Measurements from ENCODE around the gene TANC1.
"Not testable (repeated sequence)": the region's sequence is repeated elsewhere in the genome, so short reads cannot be mapped to it uniquely, and the experiment has no call there.

The TANC1 gene

DNA sequence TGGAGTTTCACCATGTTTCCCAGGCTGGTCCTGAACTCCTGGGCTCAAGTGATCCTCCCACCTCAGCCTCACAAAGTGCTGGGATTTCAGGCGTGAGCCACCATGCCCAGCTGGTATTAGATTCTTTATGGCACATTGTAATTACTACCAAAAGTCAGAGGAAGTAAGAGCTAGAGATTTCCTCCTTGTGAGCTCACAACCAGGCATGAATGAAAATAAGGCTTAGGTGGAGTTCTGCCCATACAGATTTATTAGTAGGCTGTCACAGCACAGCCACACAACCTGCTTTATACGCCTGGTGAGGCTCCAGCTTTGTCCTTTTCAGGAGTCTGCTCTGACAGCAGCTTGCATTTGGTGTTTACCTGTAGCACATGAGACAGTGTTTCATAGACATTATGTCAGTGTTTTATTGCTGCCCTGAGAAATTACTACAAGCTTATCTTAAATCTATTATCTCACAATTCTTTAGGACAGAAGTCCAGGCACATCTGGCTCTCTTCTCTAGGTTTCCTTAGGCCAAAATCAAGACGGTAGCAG, 156.6 kb downstream of the TANC1 start:
- no peak for DNase-seq

DNA sequence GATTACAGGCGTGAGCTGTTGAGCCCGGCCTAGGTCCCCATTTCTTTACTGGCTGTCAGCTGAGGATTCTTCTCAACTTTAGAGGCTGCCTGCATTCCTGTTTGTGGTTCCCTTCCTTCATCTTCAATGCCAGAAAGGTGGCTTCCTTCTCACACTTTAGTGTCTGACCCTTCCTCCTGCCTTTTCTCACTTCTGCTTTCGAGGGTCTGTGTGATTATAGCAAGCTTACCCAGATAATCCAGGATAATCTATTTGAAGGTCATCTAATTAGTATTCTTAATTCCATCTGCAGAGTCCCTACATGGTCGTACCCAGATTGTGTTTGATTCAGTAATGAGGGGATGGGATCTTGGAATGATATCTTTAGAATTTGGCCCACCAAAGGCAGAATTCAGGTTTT, 157.4 kb downstream of the TANC1 start:
- DNase-seq, result no peak

DNA sequence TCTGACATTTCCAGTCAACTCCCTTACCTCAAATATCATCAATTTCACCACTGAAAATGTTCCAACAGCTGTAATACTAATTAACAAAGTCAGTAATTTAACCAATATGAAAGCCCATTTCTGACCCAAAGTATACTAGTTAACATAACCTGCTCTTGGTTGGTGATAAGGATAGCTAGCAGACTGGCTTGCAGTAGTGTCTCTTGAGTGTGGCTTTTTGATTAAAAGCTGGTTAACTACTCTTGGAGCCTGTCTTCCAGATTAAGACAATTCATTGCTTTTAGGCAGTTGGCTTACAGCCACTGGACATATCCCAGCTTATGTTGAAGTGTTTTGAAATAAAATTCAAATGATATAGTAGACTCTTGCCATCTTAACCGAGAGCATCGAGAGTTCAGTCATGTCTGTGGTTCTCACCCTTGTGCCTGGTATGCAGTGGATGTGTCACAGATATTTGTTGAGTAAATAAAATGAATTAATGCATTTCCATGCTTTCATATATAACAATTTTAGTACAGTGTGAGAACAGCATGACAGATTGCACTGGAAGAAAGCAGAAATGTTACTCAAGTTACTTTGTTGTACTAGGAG, 158.1 kb downstream of the TANC1 start:
- DNase-seq, result no peak

DNA sequence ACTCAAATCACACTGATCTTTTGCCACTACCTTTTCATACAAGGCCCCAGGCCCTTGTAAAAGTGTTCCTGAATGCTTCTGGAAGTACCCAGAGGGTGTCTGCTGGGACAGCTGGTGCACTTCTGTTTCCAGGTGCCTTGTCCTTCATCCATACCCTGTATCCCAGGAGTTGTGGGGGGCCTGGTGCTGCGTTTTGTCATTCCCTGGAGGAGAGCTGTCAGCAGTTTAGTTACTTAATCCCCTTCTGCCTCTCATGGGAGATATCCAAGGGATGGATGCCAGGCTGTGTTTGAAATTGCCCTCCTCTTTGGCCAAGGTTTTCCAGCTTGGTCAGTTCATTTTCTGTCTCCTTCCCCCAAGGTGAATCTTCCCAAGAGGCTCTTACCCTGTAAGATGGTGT, 159.8 kb downstream of the TANC1 start:
- no peak for DNase-seq

DNA sequence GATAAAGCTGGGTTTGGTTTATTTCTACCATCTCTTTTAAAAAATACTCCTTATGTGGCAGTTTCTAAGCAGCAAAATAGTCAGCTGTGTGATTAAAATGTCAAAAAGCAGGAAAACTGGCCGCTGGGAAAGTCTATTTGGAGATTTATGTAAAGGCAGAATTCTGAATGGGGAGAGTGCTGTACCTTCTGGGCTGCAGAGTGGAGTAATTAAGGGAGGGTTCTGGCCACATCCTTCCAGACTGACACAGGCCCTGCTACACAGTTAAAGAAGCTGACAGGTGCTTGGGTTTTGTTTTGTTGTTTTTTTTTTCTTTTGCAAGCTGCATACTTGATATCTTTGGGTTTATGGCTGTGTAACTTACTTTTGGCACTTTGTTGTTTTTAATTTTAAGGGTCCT, 160.8 kb downstream of the TANC1 start:
- no peak for DNase-seq

DNA sequence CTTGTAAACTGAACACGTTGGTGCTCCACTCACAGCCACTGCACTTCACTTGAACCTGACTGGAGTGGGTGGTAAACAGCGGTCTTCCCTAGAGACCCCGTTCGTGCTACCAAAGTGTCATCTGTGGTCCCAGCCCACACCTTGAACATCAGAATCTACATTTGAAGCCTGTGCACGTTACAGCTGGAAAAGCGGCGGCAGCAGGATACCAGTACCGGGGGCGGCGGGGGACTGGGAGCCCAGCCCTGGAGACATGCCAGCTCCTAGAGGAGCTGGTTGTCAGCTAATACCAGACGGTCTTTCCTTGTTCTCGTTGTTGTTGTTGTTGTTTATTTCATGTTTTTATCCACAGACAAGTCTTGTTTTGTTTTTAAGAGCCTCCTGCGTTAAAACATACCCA, 161.4 kb downstream of the TANC1 start:
- DNase-seq, result no peak

DNA sequence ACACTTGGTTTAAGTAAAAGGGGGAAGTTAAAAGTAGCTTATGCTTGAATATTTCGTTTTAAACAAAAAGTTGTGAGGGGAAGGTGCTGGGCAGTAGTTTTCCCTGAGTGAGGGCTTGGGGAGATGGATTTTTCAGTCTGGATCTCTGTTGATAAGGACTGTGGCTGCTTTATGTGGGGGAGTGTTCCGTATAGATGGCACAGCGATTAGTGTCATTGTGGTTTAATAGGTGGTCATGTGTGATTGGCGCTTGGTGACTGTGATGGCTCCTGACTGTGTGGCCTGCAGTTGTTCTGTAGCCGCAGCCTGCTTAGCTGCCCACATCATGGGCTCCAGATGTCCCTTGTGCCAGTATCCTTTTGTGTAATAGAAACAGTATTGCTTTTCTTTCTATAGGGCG, 161.9 kb downstream of the TANC1 start:
- no peak for DNase-seq

DNA sequence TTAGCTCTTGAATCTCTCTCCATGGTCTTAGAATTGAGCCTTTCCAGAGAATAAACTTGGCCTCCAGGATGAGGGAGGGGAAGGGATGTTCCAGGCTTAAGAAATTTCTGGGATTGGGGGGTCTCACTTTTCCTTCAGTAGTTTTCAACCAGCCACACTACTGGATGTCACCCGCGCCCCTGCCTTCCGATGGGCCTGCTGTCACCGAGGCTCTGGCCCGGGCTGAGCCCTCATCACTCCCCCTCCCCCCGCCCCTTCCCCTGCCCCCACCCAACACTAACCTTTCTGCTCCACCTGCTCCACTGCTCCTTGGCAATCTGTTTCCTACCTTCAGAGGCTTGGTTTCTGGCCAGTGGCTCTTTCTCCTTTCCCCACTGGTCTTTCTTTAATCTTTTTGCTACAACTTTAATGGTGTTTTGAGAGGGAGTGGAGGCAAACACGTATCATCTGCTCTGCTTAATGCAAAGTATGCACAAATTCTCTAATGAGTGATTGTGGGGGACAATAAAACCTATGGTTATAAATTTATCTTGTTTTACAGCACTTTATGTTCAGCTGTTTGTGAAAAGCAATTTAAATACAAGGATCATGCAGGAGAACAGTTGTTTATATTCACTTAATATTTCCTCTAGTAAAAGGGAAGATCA, 162.9 kb downstream of the TANC1 start:
- DNase-seq, result no peak

DNA sequence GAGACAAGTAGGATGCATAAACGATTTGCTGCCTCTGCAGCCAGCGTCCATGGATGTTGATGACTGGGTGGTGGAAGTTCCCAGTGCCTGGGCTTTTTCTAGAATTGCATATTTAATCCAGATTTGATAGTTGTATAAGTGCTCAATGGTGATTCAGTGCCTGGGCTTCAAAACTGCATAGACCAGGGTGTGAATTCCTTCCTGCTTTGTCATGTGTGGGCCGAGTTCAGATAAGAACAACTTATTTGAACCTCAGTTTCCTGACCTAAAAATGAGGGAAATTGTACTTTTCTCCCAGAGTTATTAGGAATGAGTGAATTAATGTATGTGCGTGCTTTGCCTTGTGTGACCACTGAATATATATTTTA, 163.5 kb downstream of the TANC1 start:
- no peak for DNase-seq

DNA sequence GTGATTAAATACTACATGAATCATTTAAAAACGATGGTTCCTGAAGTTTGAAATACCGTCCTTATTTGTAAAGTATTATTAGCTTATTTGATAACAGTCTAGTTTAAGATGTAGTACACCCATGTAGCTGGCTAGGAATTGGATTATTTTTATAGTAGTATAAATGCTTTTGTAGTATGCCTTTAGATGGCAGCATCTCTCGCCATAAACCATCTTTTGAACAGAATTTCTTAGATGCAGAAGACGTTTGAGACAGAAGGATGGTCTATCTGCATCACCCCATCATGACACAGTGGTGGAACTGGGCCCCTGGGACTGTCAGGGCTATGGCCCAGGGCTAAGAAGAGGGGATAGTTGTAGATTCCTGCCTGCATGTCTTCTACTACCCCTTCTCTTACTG, 165.4 kb downstream of the TANC1 start:
- no peak for DNase-seq

DNA sequence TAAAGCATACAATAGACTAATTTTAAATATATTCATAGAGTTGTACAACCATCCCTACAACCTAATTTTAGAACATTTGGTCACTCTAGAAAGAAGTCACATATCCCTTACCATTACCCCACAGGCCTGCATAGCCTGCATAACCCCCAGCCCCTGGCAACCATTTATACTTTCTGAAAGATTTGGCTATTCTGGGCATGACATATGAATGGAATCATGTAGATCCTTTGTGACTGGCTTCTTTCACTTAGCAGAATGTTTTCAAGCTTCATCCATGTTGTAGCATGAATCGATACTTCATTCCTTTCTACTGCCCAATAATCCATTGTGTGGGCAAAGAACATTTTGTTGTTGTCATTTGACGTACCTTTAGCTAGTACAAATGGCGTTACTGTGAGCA, 166.5 kb downstream of the TANC1 start:
- no peak for DNase-seq

DNA sequence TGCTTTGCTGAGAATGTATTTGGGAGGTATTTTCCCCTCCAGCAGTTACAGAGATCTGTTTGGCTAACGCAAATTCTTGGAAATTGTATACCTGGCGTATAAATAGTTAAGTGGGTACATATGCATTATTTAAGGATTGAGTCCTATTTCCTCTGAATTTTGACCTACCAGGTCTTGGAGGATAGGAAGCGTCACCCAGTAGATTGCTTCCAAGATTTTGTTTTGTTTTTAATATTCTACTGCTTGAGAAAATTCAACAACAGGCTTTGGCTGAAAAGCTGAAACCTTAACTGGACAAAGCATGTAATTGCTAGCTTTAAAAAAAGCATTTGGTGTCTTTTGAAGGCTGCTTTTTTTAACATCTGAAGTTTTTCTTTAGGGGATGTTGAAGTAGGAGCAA, 168.0 kb downstream of the TANC1 start:
- no peak for DNase-seq

DNA sequence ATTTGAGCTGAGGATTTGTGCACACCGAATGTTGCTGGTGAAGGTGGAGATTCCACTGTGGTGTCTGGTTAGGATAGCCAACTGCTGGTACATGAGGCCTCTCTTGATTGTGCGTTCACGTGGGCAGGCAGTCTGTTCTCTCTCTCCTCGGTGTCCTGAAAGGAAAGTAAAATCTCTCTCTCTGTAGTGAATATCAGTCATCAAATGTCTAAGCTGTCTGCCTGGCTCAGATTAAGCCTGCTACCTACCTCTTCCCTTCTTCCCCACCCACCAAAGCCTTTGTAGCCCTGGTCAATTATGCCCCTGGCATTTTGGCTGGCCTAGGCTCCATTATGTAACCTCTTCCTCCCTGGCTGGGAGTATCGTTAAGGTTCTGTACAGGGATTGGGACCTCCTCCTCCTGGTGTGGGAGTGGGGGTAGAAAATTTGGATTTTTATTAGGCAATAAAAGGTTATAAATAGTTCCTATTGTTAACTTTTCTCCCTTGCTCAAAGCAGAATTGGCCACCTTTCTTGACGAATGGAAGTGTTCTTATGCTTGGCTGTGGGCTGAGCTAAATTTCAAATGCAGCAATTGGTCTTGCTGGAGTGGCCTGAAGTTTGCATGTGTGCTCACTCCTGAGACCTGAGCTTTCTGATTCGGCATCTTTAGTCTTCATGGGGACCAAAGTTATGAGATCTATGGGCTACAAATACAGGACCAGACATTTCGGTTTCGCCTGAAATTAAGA, 169.2 kb downstream of the TANC1 start:
- DNase-seq, result no peak

DNA sequence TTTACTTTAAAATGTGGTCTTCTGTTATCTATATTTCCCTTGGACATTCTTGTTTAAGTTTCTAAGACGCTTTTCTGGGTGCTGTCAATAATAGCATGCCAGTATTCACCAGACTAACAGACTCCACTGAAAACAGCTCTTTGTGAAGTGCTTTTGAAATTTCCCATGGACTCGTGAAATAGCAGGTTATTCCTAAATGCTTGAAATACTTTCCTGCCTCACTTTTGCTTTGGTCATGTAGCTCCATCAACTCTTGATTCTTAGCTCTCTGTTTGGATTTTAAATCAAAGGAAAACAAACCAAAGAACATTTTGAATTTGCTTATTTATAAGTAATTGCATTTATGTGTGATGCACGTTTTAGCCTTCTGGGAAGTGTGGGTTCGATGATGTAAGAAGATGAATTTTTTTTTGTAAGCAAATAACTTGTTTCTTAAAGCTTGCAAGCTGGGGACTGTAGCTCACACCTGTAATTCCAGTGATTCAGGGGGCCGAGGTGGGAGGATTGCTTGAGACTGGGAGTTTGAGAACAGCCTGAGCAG, 170.3 kb downstream of the TANC1 start:
- DNase-seq, result no peak

DNA sequence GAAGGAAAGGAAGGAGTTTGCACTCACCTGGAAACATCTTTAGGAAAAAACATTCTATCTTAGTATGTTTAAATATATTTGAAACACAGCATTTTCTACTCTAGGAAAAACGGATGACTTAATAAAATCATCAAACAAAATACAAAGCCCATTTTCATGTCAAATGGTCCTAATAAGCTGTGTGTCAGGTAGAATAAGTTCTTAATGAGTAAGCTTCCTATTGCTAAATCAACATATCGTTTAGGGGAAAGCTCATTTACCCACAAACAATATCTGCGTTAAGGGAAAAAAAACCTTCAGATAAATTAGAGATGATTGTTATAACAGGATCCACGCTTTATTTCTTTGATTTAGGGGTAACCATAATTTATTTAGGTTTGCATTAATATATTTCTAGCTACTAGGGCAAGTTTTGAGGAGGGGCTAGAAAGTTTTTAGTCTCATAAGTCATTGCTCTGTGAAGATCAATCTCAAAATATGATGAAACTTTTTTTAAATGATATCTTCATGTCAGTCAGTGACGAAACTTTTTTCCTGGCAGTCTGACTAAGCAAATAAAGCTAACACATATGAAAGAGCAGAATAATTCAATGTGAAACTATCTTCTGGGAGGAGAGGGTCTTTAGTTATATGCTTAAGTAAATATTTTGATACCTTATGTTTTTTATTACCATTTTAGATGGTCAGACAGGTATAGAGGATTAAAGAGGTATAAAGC, 170.9 kb downstream of the TANC1 start:
- DNase-seq, result no peak

DNA sequence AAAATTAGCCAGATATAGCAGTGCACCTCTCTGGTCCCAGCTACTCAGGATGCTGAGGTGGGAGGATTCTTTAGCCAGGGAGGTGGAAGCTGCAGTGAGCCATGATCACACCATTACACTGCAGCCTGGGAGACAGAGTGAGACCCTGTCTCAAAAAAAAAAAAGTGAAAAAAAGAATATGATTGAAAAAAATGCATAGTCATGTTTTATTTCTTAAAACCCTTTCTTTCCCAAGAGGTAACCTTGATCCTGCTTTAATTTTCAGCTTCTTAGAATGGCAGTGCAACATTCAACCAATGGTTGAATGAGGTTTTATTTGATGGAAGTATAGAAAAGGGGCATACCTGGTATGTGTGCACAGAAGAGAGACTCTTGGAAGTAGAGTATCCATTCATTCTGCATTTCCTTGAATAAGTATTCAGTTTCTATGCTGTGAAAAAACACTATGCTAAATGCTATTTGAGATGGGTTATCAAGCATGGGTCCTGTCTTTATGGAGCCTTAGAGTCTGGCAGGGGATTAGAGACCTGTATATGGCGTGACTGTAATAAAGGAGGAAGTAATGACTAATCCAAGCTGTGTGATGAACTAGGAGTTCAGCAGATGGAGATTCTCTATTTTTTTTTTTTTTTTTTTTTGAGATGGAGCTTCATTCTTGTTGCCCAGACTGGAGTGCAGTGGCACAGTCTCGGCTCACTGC, 171.8 kb downstream of the TANC1 start:
- DNase-seq, result no peak

DNA sequence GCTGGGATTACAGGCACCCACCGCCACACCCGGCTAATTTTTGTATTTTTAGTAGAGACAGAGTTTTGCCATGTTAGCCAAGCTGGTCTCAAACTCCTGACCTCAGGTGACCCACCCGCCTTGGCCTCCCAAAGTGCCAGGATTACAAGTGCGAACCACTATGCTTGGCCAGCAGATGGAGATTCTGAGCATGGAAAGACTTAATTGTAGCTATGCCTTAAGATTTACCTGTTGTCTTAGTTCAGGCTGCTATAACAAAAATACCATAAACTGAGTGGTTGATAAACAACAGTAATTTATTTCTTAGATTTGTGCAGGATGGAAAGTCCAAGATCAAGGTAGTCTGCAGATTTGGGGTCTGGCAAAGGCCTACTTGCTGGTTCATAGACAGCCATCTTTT, 172.4 kb downstream of the TANC1 start:
- not testable (repeated sequence) for DNase-seq

DNA sequence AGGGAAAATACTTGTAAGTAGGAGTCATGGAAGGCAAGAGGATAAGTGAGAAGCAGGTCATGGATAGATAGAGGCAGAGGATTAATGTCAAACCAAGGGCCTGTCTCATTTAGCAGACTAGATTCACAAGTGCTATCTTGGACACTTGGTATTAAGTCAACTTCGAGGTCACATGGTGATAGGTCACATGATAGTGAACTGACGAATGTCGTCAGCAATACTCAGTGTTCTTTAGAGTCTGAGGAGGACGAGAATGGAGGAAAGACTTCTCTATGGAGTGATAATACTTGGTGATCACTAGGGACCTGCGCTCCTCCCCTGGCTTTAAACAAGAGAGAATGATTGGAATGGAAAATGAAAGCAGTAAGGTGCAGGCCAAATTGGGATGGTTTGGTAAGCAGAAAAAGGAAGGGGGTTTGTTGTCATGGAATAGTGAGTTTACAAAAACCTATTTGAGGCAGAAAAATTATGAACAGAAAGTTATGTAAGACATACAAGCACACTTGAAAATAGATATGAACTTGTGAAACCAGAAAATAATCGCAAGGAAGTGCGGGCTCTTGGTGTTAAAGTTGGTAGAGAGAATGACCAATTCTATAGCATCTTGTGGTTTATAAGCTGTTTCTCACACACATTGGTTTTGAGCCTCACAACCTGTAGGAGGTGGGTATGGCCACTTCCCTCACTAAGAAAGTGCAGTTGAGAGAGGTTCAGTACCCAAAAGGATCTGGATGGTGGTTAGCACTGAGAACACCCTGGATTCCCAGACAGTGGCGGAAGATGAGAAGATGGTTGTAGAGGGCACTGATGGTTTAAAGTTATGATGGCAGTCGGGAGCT, 176.6 kb downstream of the TANC1 start:
- DNase-seq, result no peak

DNA sequence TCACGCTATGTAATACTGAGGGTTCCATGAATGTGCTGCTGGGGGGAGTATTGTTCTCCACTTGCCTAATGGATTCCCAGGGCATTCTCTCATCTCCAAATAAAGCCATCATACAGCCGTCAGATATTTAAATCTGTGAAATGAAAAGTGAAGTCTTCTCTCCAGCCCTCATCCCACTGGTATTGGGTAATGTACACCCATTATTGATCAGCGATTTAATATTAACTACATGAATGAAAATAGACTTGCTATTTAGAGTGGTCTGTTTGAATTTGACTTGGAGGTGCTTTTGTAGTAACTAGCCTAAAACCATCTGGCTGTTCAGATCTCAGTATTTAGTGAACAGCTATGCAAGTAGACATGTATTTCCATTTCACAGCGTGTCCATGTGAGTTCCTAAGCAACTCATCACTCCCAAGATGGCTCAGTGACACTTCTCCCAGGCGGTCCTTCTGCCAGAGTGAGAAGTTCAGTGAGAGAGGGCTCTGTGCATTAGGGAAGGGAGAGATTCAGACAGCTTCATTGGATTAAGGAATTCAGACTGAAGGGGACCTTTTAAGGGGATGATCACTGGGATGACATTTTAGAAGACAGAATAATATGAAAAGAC, 177.4 kb downstream of the TANC1 start:
- DNase-seq, result no peak

DNA sequence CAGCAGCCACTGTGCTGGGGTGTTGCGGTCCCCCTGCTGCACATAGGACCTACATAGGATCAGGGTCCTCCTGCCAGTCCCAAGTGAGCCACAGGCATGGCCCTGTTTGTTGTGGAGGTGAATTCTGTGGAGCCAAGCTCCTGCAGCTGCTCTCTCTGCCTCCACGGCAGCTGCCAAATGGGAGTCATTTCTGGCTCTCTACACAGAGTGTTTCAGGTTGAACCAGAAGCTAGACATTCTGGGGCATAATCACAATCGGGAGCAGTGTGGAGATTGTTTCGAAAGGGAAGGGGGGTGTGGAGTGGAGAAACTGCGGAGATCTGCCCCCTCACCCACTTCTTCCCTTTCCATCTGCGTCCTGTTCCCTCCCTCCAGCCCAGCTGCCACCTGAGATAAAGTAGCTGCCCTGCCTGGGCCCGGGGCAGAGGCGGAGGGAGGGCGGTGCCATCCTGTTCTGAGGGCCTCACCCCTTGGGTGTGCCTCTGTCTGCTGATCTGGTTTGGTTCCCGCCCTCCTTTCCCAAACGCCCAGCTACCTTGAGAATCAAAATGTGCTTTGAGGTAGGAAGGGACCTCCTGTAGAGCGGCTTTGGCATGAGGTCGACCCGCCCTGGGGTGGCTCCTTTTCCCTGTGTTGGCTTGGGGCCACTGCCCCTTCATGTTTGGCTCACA, 178.7 kb downstream of the TANC1 start:
- peak; percentile 34 for DNase-seq

DNA sequence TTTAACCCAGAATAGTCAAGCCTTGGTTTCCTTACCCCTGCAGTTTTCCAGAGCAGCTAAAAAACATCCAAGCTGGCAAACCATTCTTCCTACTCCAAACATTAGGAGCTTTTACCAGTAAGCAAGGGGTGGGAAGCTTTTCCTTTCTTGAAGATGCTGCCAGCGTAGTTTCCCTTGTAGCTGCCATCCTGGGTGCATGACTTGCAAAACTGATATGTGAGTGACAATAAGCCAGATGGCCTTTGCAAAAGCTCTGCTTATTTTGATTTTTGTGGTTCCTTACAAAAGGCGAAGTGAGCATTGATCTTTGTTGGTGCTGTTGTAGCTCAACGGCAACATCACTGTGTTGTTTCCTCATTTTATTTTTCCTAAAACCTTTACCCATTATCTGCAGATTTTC, 179.2 kb downstream of the TANC1 start:
- no peak for DNase-seq
